GM12891 (cell line): Measurements from ENCODE around the gene FAM210A.

Experiments used
- POLR2A ChIP-seq: IDR thresholded peaks from 2 replicates; pipeline ENCODE4 v1.6.1; 2011; ENCODE audit warnings: low read depth, low read length, control low read depth
- POLR2AphosphoS5 ChIP-seq: IDR thresholded peaks from 2 replicates; pipeline ENCODE4 v1.6.1; 2011; ENCODE audit warnings: low read depth, low read length, control low read depth
- POU2F2 ChIP-seq: IDR thresholded peaks from 2 replicates; pipeline ENCODE4 v1.6.1; 2011; ENCODE audit warnings: low read depth, mild to moderate bottlenecking, control low read depth, low read length, moderate library complexity
- SPI1 ChIP-seq: IDR thresholded peaks from 2 replicates; pipeline ENCODE4 v1.6.1; 2011; ENCODE audit warnings: low read depth, low read length, control low read depth
- TAF1 ChIP-seq: IDR thresholded peaks from 2 replicates; pipeline ENCODE4 v1.6.1; 2011; ENCODE audit warnings: low read depth, low read length, control low read depth

DNA sequence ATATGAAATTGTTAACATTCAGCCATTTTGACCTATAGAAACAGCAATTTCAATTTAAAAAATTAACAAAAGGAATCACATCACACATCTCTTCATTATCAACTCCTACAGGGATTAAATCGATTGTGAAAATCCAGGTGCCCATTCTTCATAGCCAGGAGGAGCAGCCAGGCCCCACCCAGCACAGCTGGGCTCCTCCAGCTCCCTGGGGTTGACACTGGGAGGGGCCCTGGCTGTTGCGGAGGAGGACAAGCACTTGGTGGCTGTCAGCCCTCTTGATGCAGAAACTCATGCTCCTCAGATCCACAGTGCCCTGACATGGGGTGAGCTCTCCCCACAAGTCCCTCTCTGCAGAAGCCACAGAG, 99.8 kb downstream of the FAM210A start:
- TF ChIP-seq TAF1 (no peak), POLR2A (no peak), POLR2AphosphoS5 (no peak), SPI1 (no peak), POU2F2 (no peak)
